ENCODE results near the gene BICD2. TPM values are rescaled to one million over a fixed set of nuclear protein-coding genes. Genes with fewer than 3 reads are reported as not detected.

Gene BICD2
- total and polyA plus RNA-seq, 9 of the 15 experiments (the other 6 are each of a cell fraction or from before 2014, with no cell fraction given), result 3.6 to 23.4 (median 11.8) TPM

DNA sequence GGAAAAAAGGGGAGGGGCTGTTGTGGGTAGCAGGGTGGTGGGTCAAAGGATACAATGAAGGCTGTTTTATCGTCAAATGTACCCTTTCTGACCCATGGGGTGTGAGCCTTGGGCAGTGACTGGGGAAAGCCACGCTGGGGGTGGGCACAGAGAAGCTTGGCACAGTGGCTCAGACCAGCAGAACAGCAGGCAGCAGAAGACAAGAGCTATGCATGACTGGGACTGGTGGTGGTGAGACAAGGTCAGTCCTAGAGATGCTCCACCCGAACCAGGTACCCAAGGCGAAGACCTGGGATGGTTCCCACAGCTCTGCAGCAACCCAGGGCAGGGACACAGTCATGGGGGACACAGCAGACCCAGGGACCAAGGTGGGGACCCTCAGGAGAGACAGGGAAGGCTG lies 38.3 kb downstream of the BICD2 start (continued):
- TF ChIP-seq MITF (IDR thresholded peaks at IDR 0.05) (no peak), MCM5 (IDR thresholded peaks at IDR 0.05; ENCODE audit: low read depth) (no peak), BHLHE40 (IDR thresholded peaks at IDR 0.05; ENCODE audit: low read length) (no peak), NELFE (IDR thresholded peaks at IDR 0.05; ENCODE audit: insufficient read depth, insufficient read length) (no peak), NRF1 (conservative IDR thresholded peaks at IDR 0.05 in 1 of 2, IDR thresholded peaks at IDR 0.05 in 1 of 2) (no peak), RHOXF2B (CRISPR knock-in tag; conservative IDR thresholded peaks at IDR 0.05) (no peak)
- TF ChIP-seq, protein P1, sequence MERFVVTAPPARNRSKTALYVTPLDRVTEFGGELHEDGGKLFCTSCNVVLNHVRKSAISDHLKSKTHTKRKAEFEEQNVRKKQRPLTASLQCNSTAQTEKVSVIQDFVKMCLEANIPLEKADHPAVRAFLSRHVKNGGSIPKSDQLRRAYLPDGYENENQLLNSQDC (CRISPR knock-in tag; IDR thresholded peaks at IDR 0.05), result no peak
- TF ChIP-seq, protein P2, sequence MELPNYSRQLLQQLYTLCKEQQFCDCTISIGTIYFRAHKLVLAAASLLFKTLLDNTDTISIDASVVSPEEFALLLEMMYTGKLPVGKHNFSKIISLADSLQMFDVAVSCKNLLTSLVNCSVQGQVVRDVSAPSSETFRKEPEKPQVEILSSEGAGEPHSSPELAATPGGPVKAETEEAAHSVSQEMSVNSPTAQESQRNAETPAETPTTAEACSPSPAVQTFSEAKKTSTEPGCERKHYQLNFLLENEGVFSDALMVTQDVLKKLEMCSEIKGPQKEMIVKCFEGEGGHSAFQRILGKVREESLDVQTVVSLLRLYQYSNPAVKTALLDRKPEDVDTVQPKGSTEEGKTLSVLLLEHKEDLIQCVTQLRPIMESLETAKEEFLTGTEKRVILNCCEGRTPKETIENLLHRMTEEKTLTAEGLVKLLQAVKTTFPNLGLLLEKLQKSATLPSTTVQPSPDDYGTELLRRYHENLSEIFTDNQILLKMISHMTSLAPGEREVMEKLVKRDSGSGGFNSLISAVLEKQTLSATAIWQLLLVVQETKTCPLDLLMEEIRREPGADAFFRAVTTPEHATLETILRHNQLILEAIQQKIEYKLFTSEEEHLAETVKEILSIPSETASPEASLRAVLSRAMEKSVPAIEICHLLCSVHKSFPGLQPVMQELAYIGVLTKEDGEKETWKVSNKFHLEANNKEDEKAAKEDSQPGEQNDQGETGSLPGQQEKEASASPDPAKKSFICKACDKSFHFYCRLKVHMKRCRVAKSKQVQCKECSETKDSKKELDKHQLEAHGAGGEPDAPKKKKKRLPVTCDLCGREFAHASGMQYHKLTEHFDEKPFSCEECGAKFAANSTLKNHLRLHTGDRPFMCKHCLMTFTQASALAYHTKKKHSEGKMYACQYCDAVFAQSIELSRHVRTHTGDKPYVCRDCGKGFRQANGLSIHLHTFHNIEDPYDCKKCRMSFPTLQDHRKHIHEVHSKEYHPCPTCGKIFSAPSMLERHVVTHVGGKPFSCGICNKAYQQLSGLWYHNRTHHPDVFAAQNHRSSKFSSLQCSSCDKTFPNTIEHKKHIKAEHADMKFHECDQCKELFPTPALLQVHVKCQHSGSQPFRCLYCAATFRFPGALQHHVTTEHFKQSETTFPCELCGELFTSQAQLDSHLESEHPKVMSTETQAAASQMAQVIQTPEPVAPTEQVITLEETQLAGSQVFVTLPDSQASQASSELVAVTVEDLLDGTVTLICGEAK (IDR thresholded peaks at IDR 0.05), result no peak
- TF ChIP-seq, protein P2 (CRISPR knock-in tag; IDR thresholded peaks at IDR 0.05), result no peak
